Measurements from ENCODE around the gene TDRD1.

DNA sequence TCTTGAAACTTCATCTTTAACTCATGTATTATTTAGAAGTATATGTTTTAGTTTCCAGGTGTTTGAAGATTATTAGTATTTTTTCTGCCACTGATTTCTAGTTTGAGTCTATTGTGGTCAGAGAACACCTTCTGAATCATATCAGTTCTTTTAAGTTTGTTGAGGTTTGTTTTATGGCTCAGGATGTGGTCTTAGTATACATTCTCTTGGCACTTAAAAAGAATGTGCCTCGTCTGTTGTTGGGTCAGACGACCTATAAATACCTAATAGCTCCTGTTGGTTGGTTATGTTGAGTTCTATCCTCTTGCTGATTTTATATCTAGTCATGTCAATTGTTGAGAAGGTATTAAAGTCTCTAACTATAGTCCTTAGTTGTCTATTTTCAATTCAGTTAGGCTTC, 15.9 kb downstream of the TDRD1 start:
- TF ChIP-seq, protein P1, sequence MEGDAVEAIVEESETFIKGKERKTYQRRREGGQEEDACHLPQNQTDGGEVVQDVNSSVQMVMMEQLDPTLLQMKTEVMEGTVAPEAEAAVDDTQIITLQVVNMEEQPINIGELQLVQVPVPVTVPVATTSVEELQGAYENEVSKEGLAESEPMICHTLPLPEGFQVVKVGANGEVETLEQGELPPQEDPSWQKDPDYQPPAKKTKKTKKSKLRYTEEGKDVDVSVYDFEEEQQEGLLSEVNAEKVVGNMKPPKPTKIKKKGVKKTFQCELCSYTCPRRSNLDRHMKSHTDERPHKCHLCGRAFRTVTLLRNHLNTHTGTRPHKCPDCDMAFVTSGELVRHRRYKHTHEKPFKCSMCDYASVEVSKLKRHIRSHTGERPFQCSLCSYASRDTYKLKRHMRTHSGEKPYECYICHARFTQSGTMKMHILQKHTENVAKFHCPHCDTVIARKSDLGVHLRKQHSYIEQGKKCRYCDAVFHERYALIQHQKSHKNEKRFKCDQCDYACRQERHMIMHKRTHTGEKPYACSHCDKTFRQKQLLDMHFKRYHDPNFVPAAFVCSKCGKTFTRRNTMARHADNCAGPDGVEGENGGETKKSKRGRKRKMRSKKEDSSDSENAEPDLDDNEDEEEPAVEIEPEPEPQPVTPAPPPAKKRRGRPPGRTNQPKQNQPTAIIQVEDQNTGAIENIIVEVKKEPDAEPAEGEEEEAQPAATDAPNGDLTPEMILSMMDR (IDR thresholded peaks at IDR 0.05) = no peak
- TF ChIP-seq POLR2A (IDR thresholded peaks at IDR 0.05) = no peak
